Body of pancreas (tissue), 4 donors: Measurements from ENCODE around the gene TMEM50B. TPM values are rescaled to one million over a fixed set of nuclear protein-coding genes. Genes with fewer than 3 reads are reported as not detected.

Experiments used
- ATAC-seq: fragments of 150-250 bp; one replicate; pipeline ENCODE4 v1.9.1; 2016
- DNase-seq, 4 donors: peaks; one replicate each; pipeline ENCODE4 v3.0.0-alpha.2; 2019
- H3K27ac ChIP-seq, 4 donors: fragments of 200-600 bp; sonication (generic); 1 replicate in 3 of 4; 2 replicates in 1 of 4; pipeline versions ENCODE4 v1.5.1 to v1.6.1; 2016 to 2019; ENCODE audit warnings: mild to moderate bottlenecking in 1 of 4, mixed read lengths in 1 of 4, moderate library complexity in 1 of 4
- H3K27me3 ChIP-seq, 2 donors: fragments of 200-600 bp; sonication (generic); one replicate each; pipeline ENCODE4 v1.6.0; 2016; ENCODE audit warnings: mild to moderate bottlenecking in 1 of 2
- H3K36me3 ChIP-seq, 2 donors: fragments of 200-600 bp; sonication (generic); replicated peaks in 1 of 2; 2 replicates each; pipeline ENCODE4 v1.5.1; 2016; ENCODE audit warnings: low read depth in 2 of 2; ENCODE audit not compliant: insufficient read depth in 1 of 2
- H3K4me1 ChIP-seq: fragments of 200-600 bp; sonication (generic); one replicate; pipeline ENCODE4 v1.6.0; 2016
- H3K4me3 ChIP-seq, 2 donors: fragments of 200-600 bp; sonication (generic); 1 replicate in 1 of 2; 2 replicates in 1 of 2; pipeline ENCODE4 v1.5.1; 2016 to 2019
- H3K9me3 ChIP-seq, 3 donors: fragments of 200-600 bp; sonication (generic); 1 replicate in 2 of 3; 2 replicates in 1 of 3; pipeline ENCODE4 v1.5.1; 2016
- CTCF ChIP-seq, 7 experiments: fragments of 450-650 bp in 4 of 7; fragments of 200-600 bp in 3 of 7; sonication (generic) in 3 of 7; IDR thresholded peaks; one replicate each; pipeline ENCODE4 v1.5.1; 2016 to 2019; ENCODE audit warnings: antibody characterized with exemption in 7 of 7
- POLR2A ChIP-seq, 3 donors: fragments of 450-650 bp; IDR thresholded peaks; one replicate each; pipeline ENCODE4 v1.6.1; 2016; ENCODE audit warnings: antibody characterized with exemption in 3 of 3, mild to moderate bottlenecking in 2 of 3
- WGBS, 2 donors: methylation state at CpG; one replicate each; pipeline ENCODE4 v1.1.5; 2017; 5-methylcytosine and 5-hydroxymethylcytosine counted together
- intact Hi-C: fragments of 100-400 bp; cut with DNase I; formaldehyde crosslinking; loops from one replicate; pipeline ENCODE4 v1.15.1; 2023
- total RNA-seq, 2 donors: library from RNA; depleted of rRNA; stranded (reverse); fragments of >200 nt; gene quantifications; one replicate each; pipeline ENCODE4 v1.1.0, GENCODE V29; 2016

TMEM50B gene
- total RNA-seq, 2 donors from 2014 or later = 49.8 to 50.4 TPM

- TF ChIP-seq POLR2A (IDR thresholded peaks at IDR 0.05) (no peak), CTCF (IDR thresholded peaks at IDR 0.05) (no peak)
- Histone ChIP-seq H3K4me1 (peaks cover 13% of the 10 kb centered on the region), H3K36me3 (no peaks in the 10 kb centered on the region), H3K4me3 (no peak overlapping the region), H3K27ac (no peak overlapping the region), H3K27me3 (no peaks in the 10 kb centered on the region), H3K9me3 (no peaks in the 10 kb centered on the region)
- 84 to 90% methylated on average over 7 to 9 of the region's 9 CpGs for WGBS, 2 donors
- no peak for ATAC-seq
- intact Hi-C loops = no loop called here
- DNase-seq = no peak
These were observed 1.7 kb upstream of the TMEM50B start for GRCh38 chr21:33481314-33481943.

GRCh38 chr21:33480481-33481103 is 818 bp upstream of the TMEM50B start:
- WGBS, 2 donors = 18% methylated on average over 17 of the region's 17 CpGs
- H3K36me3 ChIP-seq = no peaks in the 10 kb centered on the region
- DNase-seq = no peak
- no peaks in the 10 kb centered on the region for H3K9me3 ChIP-seq
- H3K27me3 ChIP-seq = no peaks in the 10 kb centered on the region
- peaks cover 13% of the 10 kb centered on the region for H3K4me1 ChIP-seq
- intact Hi-C loops = no loop called here
- TF ChIP-seq POLR2A (IDR thresholded peaks at IDR 0.05) (no peak), CTCF (IDR thresholded peaks at IDR 0.05) (no peak)
- ATAC-seq = no peak
- peak overlapping the region; percentile 74 to 99 (median 92) for H3K27ac ChIP-seq
- H3K4me3 ChIP-seq = peak overlapping the region in 1 of 2 donors; percentile 52

GRCh38 chr21:33478935-33479678 is 667 bp downstream of the TMEM50B start:
- no peaks in the 10 kb centered on the region for H3K27me3 ChIP-seq
- 0% methylated on average over 44 to 68 of the region's 68 CpGs for WGBS, 2 donors
- no peaks in the 10 kb centered on the region for H3K9me3 ChIP-seq
- peak in 3 of 4 donors; percentile 28 to 46 (median 42) for DNase-seq
- peaks cover 13% of the 10 kb centered on the region for H3K4me1 ChIP-seq
- H3K36me3 ChIP-seq = no peaks in the 10 kb centered on the region
- intact Hi-C loops = no loop called here
- peak overlapping the region; percentile 82 to 99 (median 90) for H3K27ac ChIP-seq
- TF ChIP-seq CTCF (IDR thresholded peaks at IDR 0.05) (peak in 2 of 7 experiments; percentile 7 to 13), POLR2A (IDR thresholded peaks at IDR 0.05) (no peak)
- peak; percentile 12 for ATAC-seq
- H3K4me3 ChIP-seq = peak overlapping the region; percentile 69 to 86

GRCh38 chr21:33478182-33478581 is 1.6 kb downstream of the TMEM50B start:
- ATAC-seq (no peak), DNase-seq (no peak)
- intact Hi-C loops = no loop called here
- H3K27me3 ChIP-seq = no peaks in the 10 kb centered on the region
- WGBS, 2 donors = 59 to 60% methylated on average over 9 of the region's 9 CpGs
- H3K27ac ChIP-seq = peak overlapping the region in 3 of 4 donors; percentile 82 to 99 (median 97)
- no peaks in the 10 kb centered on the region for H3K9me3 ChIP-seq
- TF ChIP-seq POLR2A (IDR thresholded peaks at IDR 0.05) = no peak
- TF ChIP-seq CTCF (IDR thresholded peaks at IDR 0.05) = no peak
- H3K4me3 ChIP-seq = no peak overlapping the region
- H3K36me3 ChIP-seq = no peaks in the 10 kb centered on the region
- peaks cover 13% of the 10 kb centered on the region for H3K4me1 ChIP-seq
